Measurements from ENCODE around the gene PRUNE2.

DNA sequence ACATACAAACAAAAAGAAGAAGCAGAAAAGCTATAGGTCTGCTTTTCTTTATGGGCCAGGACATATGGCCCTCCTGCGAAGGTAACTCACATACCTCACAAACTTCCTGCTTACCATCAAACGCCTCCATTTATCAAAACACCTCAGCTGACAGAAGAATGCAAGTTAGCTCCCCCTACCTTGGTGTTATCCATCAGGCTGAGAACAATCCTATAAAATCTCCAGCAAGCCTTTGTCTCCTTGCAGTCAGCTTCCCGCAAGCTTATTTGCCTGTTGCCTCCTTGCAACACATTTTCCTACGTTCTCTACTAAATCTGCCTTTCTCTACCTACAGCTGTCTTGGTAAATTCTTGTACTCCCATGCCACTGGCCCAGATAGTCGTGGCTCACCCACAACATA lies 164.4 kb downstream of the PRUNE2 start:
- TF ChIP-seq CTCF (IDR thresholded peaks at IDR 0.05 in 2 of 3, conservative IDR thresholded peaks at IDR 0.05 in 1 of 3; ENCODE audit: borderline replicate concordance in 1 of 3, insufficient read depth in 1 of 3, low read depth in 2 of 3, low read length in 2 of 3): no peak
- no peak for TF ChIP-seq SIN3A (IDR thresholded peaks at IDR 0.05; ENCODE audit: low read depth)
- TF ChIP-seq POLR2A (IDR thresholded peaks at IDR 0.05; ENCODE audit: borderline replicate concordance, extremely low read depth, insufficient read depth, insufficient read length): no peak
- no peak for TF ChIP-seq ZNF274 (IDR thresholded peaks at IDR 0.05; ENCODE audit: low read depth, low read length)
- no peak for TF ChIP-seq TCF7L2 (IDR thresholded peaks at IDR 0.05; ENCODE audit: borderline replicate concordance, extremely low read depth, insufficient read depth, insufficient read length)
- TF ChIP-seq CEBPB (IDR thresholded peaks at IDR 0.05; ENCODE audit: low read depth): no peak
- no peak for TF ChIP-seq EZH2phosphoT487 (IDR thresholded peaks at IDR 0.05; ENCODE audit: borderline replicate concordance)
- TF ChIP-seq ZBTB33 (IDR thresholded peaks at IDR 0.05; ENCODE audit: extremely low read depth, insufficient replicate concordance, low read length): no peak
- TF ChIP-seq POLR2AphosphoS5 (IDR thresholded peaks at IDR 0.05; ENCODE audit: low read depth, low read length): no peak
- TF ChIP-seq, protein P1, sequence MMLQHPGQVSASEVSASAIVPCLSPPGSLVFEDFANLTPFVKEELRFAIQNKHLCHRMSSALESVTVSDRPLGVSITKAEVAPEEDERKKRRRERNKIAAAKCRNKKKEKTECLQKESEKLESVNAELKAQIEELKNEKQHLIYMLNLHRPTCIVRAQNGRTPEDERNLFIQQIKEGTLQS (IDR thresholded peaks at IDR 0.05): no peak
- no peak for TF ChIP-seq MAX (IDR thresholded peaks at IDR 0.05)
- no peak for TF ChIP-seq CBX3 (IDR thresholded peaks at IDR 0.05; ENCODE audit: low read depth)

Measured in HCT116 (cell line).